HG03095 (cell line): Measurements from ENCODE around the gene FANCM.
"Not testable (repeated sequence)": the region's sequence is repeated elsewhere in the genome, so short reads cannot be mapped to it uniquely, and the experiment has no call there.

Experiments
- ATAC-seq: cut with Tn5 transposase; IDR thresholded peaks from one replicate; pipeline ENCODE4 v1.9.1; 2021; ENCODE audit warnings: moderate library complexity; ENCODE audit not compliant: unreplicated experiment

The FANCM gene

DNA sequence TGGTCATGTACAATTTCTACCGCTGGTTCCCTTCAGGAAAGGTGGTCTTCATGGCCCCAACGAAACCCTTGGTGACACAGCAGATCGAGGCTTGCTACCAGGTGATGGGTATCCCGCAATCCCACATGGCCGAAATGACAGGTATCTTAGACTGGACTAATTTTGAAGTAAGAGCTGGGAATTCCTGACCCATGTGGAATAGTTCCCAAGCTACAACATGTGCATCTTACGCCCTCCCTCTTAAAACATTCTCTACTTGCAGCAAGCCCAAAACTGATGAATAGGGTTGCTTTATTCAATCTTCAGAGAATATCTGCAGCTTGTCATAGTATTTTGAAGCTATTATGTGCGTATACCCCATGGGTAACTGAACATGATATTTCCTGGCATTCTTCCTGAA is 669 bp downstream of the FANCM start:
- no peak for ATAC-seq

DNA sequence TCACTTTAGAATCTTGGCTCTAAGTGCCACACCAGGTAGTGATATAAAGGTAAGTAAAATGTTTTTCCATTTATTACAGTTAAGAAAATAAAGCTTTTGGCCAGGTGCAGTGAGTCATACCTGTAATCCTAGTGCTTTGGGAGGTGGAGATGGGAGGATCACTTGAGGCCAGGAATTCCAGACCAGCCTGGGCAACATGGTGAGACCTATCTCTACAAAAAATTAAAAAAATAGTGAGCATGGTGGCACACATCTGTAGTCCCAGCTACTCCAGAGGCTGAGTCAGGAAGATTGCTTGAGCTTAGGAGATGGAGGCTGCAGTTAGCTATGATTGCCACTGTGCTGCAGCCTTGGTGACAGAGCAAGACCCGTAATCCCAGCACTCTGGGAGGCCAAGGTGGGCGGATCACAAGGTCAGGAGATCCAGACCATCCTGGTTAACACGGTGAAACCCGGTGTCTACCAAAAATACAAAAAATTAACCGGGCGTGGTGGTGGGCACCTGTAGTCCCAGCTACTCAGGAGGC is 5.0 kb downstream of the FANCM start:
- no peak for ATAC-seq

DNA sequence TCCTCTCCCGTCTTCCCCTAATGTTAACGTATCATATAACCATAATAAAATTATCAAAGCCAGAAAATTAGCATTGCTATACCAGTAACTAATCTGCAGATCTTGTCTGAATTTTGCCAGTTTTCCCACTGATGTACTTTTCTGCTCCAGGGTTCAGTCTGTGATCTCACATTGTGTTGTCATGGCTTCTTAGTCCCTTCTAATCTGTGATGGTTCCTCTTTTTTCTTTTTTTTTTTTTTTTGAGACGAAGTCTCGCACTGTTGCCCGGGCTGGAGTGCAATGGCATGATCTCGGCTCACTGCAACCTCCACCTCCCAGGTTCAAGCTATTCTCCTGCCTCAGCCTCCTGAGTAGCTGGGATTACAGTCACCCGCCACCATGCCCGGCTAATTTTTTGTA is 6.4 kb downstream of the FANCM start:
- not testable (repeated sequence) for ATAC-seq

GRCh38 chr14:45144658-45145057 is 8.9 kb downstream of the FANCM start:
- peak; percentile 49 for ATAC-seq

DNA sequence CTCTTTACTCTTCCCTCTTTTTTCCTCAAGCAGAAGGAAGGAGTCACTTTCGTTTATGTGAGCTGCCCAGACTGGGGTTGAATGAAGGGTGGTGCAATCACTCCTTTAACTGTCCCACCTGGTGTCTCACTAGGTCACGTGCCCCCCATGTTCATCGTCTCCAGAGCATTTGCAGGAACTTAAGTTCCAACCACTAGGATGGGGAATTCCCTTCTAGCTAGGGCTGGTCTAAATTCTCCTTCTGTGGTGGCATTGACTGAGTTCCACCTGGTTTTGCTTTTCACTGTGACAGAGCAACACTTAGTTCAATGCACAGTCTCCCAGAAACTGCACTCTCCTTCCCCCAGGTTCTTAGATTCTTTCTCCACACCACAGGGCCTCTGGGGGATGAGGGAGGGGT is 9.5 kb downstream of the FANCM start:
- no peak for ATAC-seq

- no peak for ATAC-seq
Observed at GRCh38 chr14:45149602-45150001, 13.9 kb downstream of the FANCM start.

DNA sequence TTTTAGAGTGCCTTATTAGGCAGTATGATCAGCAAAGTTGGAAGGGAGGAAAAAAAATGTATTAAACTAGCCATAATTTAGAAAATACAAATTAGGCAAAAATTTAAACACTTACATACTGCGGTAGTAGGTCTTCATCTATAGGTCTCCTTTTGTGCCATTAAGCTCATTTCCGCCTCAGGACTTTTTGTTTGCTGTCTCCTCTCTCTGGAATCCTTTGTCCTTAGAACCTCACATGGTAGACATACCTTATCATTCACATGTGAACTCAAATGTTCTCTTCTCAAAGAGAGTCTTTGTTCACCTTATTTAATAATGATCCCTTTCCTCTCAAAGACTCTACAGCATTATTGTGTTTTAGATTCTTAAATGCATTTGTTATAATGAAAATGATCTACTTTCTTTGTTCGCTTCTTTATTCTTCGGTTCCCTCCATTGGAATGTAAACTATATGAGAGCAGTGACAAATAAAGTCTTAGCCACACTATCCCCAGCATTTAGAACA is 14.7 kb downstream of the FANCM start:
- no peak for ATAC-seq

DNA sequence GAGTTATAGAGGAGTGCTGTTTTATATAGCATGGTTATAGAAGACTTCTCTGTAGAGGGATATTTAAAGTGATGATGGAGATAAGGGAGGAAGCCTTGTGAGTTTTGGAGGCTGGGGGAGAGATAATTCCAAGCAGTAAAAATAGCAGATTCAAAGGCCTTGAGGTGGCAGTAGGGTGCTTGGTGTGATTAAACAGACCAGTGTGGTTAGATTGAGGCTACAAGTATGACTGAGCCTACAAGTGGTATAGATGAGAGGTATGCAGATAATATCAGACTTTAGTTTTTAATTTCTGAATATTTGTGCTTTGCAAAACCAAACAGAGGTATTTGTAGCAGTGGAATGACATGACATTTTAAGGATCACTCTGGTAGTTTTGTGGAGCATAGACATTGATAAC is 20.3 kb downstream of the FANCM start:
- ATAC-seq = no peak

DNA sequence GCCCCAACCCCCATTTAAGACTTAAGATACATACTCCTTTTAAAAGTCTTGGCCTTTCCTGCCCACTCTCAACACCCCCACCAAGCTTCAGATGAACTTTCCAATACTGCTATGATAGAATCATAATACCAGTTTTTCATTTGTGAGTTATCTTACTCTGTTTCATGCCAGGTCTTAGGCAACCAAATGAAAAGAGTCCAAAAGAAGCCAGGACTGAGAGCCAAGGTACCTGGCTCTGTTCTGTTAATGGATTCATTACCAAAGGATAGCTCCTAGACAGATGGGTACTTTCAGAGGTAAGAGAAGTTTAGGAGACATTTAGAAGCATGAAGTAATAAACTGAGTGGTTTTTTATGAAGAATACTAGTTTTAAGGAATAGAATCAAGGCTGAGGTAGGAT is 34.2 kb downstream of the FANCM start:
- ATAC-seq = no peak

DNA sequence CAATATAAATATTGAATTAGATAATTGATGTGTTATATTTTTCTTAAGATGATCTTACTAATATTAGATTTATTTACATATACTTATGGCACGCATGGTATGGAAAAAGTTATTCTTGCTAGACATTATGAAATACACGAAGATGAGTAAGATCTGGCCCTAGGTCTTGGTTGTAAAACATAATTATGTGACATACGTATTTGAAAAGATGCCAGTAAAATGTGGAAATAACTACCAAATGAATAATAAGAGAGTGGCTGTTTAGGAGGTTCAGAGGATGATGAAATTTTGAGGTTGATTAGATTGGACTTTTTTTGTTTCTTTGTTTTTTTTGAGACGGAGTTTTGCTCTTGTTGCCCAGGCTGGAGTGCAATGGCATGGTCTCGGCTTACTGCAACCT is 41.3 kb downstream of the FANCM start:
- no peak for ATAC-seq

- no peak for ATAC-seq
Observed at GRCh38 chr14:45181329-45181728, 45.6 kb downstream of the FANCM start.

DNA sequence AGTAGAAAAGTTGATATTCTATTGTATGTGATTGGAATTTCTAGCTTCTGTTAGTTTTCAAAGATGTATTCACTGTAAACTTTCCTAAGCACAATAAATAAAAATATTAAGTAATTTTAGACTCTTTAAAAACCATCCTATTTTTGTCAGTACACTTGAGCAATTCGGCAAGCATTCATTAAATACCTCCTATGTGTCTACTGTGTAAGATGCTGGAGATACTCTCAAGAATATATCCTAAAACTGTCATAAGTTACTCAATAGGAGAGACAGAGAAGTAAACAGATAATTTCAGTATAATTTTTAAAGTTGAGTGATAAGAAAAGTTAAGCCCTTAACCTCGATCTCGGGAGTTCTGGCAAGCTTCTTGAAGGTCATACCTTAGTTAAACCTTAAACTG is 46.1 kb downstream of the FANCM start:
- ATAC-seq = no peak

DNA sequence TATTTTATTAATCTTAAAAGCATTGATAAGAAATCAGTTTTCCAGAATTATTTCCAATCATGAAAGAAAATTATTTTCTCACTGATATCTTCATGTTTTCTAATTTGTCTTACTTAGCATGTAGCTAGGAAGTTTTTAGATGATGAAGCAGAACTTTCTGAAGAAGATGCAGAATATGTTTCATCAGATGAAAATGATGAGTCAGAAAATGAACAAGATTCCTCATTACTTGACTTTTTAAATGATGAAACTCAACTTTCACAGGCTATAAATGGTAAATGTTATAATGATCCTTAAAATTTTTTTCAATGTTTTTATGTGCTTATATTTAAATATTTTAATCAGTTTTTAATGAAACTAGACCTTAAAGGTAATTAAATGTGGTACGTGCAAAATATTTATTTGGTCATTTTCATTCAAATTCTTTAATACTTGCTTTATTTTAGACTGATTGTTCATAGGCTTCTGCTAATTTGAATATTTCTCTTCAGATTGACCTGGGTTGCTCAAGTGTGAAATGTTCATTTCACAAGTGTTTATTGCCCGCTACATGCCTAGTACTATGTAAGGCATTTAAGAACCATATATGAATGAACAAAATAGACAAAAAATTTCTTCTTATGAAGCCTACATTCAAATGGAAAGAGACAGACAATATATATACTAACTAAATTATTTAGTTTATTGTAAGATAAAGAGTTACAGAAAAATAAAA is 49.5 kb downstream of the FANCM start:
- ATAC-seq = no peak

DNA sequence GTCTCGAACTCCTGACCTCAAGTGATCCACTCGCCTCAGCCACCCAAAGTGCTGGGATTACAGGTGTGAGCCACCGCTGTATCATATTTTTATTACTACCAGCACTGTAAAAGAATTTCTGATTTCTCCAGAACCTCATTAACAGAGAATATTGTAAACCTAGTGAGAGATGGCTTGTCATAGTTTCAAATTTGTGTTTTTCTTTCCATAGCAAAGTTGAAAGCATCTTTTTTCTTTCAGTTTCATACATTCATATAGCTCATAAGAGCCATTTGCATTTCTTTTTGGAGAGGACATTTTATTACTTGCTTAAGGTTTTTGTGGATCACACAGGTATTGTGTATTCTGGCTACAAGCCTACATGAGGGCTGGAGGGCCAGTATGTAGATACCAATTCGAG is 59.2 kb downstream of the FANCM start:
- ATAC-seq = no peak

- no peak for ATAC-seq
Observed at GRCh38 chr14:45198551-45198950, 62.8 kb downstream of the FANCM start.

- ATAC-seq = no peak
Observed at GRCh38 chr14:45199230-45199629, 63.5 kb downstream of the FANCM start.

GRCh38 chr14:45201905-45202304 is 66.2 kb downstream of the FANCM start:
- peak; percentile 61 for ATAC-seq

- ATAC-seq = no peak
Observed at GRCh38 chr14:45204241-45204640, 68.5 kb downstream of the FANCM start.

DNA sequence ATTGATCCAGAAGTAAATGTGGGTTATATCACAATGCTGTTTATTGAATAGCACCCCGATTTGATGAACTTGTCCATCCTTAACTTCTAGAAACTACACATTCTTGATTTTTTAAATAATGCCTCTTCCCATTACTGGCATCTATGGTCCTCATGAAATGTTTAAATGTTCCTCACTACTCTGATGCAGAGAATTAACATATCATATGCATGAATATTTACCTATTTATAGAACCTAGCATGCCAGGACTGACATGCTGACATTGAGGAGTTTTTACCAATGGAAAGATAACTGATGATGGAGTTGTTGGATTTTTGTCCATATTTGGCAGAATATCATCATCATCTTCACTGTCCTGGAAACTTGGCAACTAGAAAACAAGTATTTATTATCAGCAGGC is 74.4 kb downstream of the FANCM start:
- no peak for ATAC-seq

DNA sequence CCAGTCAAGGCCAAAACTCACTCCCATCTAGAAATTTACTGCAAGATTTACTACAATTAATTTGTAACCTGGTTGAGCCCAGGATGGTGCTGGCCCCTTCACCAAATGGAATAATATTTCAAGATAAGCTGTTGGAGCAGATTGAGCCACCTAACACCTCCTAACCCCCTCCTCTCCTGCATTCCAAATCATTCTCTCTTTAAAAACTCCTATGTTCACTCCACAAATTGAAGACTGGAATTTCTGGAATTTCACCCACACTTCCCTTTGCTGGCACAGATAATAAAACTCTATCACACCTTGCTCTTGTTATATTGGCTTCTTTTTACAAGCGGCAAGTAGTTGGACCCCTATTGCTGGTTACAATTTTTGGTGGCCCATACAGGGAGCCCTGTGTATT is 75.6 kb downstream of the FANCM start:
- no peak for ATAC-seq

DNA sequence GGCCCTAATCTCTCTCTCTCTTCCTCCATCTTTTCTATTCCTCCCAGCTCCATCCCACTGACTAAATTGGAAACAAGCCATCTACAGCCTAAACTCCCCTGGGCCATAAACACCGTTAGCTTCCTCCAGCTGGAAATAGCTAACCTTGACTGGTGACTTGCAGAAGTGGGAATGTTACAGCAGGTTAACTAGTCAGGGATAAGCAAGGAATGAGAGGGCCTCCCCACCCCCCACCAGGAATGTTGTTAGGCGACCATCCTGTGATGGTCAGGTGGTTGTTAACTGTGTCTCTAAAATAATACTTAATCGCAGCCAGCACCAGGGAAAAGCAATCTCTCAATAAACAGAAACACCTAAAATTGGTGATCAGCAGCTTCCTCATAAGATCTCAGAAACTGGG is 76.5 kb downstream of the FANCM start:
- ATAC-seq = no peak

DNA sequence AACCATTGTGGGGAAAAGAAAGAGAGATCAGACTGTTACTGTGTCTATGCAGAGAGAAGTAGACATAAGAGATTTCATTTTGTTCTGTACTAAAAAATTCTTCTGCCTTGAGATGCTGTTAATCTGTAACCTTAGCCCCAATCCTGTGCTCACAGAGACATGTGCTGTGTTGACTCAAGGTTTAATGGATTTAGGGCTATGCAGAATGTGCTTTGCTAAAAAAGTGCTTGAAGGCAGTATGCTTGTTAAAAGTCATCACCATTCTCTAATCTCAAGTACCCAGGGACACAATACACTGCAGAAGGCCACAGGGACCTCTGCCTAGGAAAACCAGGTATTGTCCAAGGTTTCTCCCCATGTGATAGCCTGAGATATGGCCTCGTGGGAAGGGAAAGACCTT is 78.0 kb downstream of the FANCM start:
- ATAC-seq = not testable (repeated sequence)

GRCh38 chr14:45214341-45214740 is 78.6 kb downstream of the FANCM start:
- ATAC-seq = not testable (repeated sequence)
